ENCODE results near the gene SPINDOC.
A peak's percentile ranks its signal among the peaks of the same experiment; 100 is the strongest.
"Not testable (repeated sequence)": the region's sequence is repeated elsewhere in the genome, so short reads cannot be mapped to it uniquely, and the experiment has no call there.

The SPINDOC gene

GRCh38 chr11:63813035-63813562 is at the start of gene SPINDOC:
TSS of gene SPINDOC (plus strand) at chr11:63813456. CDS start at chr11:63813687, 231 bp downstream.
- peak; percentile 27 for DNase-seq (ENCODE audit: low read depth)

- no peak for DNase-seq (ENCODE audit: low read depth)
Observed at GRCh38 chr11:63763496-63764339, 49.5 kb upstream of the SPINDOC start.

- no peak for DNase-seq (ENCODE audit: low read depth)
Observed at GRCh38 chr11:63764340-63764678, 48.9 kb upstream of the SPINDOC start.

GRCh38 chr11:63764679-63765647 is 48.3 kb upstream of the SPINDOC start:
- DNase-seq (ENCODE audit: low read depth) = no peak

GRCh38 chr11:63765688-63766241 is 47.5 kb upstream of the SPINDOC start:
- DNase-seq (ENCODE audit: low read depth) = no peak

GRCh38 chr11:63766531-63767235 is 46.6 kb upstream of the SPINDOC start:
- no peak for DNase-seq (ENCODE audit: low read depth)

- DNase-seq (ENCODE audit: low read depth) = no peak
Observed at GRCh38 chr11:63767267-63767564, 46.0 kb upstream of the SPINDOC start.

- peak; percentile 78 for DNase-seq (ENCODE audit: low read depth)
Observed at GRCh38 chr11:63767565-63768236, 45.6 kb upstream of the SPINDOC start.

- DNase-seq (ENCODE audit: low read depth) = peak; percentile 27
Observed at GRCh38 chr11:63768237-63769041, 44.8 kb upstream of the SPINDOC start, which contains the start of gene ZFTA. TSS of gene ZFTA (minus strand) at chr11:63768775. CDS start at chr11:63768622, 153 bp downstream.

- DNase-seq (ENCODE audit: low read depth) = no peak
Observed at GRCh38 chr11:63769042-63769713, 44.1 kb upstream of the SPINDOC start.

- DNase-seq (ENCODE audit: low read depth) = no peak
Observed at GRCh38 chr11:63769714-63770455, 43.4 kb upstream of the SPINDOC start.

- DNase-seq (ENCODE audit: low read depth) = no peak
Observed at GRCh38 chr11:63770763-63771162, 42.5 kb upstream of the SPINDOC start.

GRCh38 chr11:63771741-63772318 is 41.4 kb upstream of the SPINDOC start:
- not testable (repeated sequence) for DNase-seq (ENCODE audit: low read depth)

GRCh38 chr11:63775191-63775590 is 38.1 kb upstream of the SPINDOC start:
- no peak for DNase-seq (ENCODE audit: low read depth)

GRCh38 chr11:63779039-63779438 is 34.2 kb upstream of the SPINDOC start:
- DNase-seq (ENCODE audit: low read depth) = no peak

- DNase-seq (ENCODE audit: low read depth) = no peak
Observed at GRCh38 chr11:63782749-63783148, 30.5 kb upstream of the SPINDOC start.

GRCh38 chr11:63783925-63784592 is 29.2 kb upstream of the SPINDOC start:
- no peak for DNase-seq (ENCODE audit: low read depth)

- no peak for DNase-seq (ENCODE audit: low read depth)
Observed at GRCh38 chr11:63785823-63786222, 27.4 kb upstream of the SPINDOC start.

Measured in fibroblast of the conjunctiva (primary cell).